ENCODE results near the gene STUB1. TPM values are rescaled to one million over a fixed set of nuclear protein-coding genes. Genes with fewer than 3 reads are reported as not detected.

STUB1 gene
- total and polyA plus RNA-seq, 3 donors from 2014 or later, result 93.3 to 160 (median 126) TPM

GRCh38 chr16:654034-654433 lies 26.2 kb upstream of the STUB1 start:
- no peak overlapping the region for H3K27ac ChIP-seq
- 88 to 89% methylated on average over 12 of the region's 12 CpGs for WGBS, 2 donors
- intact Hi-C loops (cut with DNase I; ENCODE audit: low total_unique reads), result no loop called here
- TF ChIP-seq CTCF (IDR thresholded peaks at IDR 0.05), result no peak
- TF ChIP-seq POLR2A (IDR thresholded peaks at IDR 0.05), result no peak
- peaks cover 7% of the 10 kb centered on the region for H3K4me1 ChIP-seq
- H3K36me3 ChIP-seq (ENCODE audit: low read depth, missing control alignments), result no peaks in the 10 kb centered on the region
- no peaks in the 10 kb centered on the region for H3K27me3 ChIP-seq
- no peaks in the 10 kb centered on the region for H3K9me3 ChIP-seq
- H3K4me3 ChIP-seq, result no peak overlapping the region
- no peak for DNase-seq

GRCh38 chr16:657487-657886 lies 22.7 kb upstream of the STUB1 start:
- no peak for TF ChIP-seq POLR2A (IDR thresholded peaks at IDR 0.05)
- TF ChIP-seq CTCF (IDR thresholded peaks at IDR 0.05), result no peak
- 94 to 95% methylated on average over 15 of the region's 22 CpGs for WGBS, 2 donors
- intact Hi-C loops (cut with DNase I; ENCODE audit: low total_unique reads), result no loop called here

GRCh38 chr16:658679-659571 lies 21.3 kb upstream of the STUB1 start:
- TF ChIP-seq POLR2A (IDR thresholded peaks at IDR 0.05) (no peak), CTCF (IDR thresholded peaks at IDR 0.05) (no peak)
- no peak overlapping the region for H3K4me3 ChIP-seq
- no peaks in the 10 kb centered on the region for H3K27me3 ChIP-seq
- intact Hi-C loops (cut with DNase I; ENCODE audit: low total_unique reads), result no loop called here
- no peaks in the 10 kb centered on the region for H3K9me3 ChIP-seq
- no peaks in the 10 kb centered on the region for H3K36me3 ChIP-seq (ENCODE audit: low read depth, missing control alignments)
- H3K27ac ChIP-seq, result no peak overlapping the region
- no peak for DNase-seq
- peaks cover 12% of the 10 kb centered on the region for H3K4me1 ChIP-seq
- WGBS, 2 donors, result 86 to 88% methylated on average over 17 to 34 of the region's 35 CpGs

More at GRCh38 chr16:657487-657886, 22.7 kb upstream of the STUB1 start:
- no peaks in the 10 kb centered on the region for H3K9me3 ChIP-seq
- H3K4me1 ChIP-seq, result peaks cover 12% of the 10 kb centered on the region
- DNase-seq, result no peak
- no peaks in the 10 kb centered on the region for H3K36me3 ChIP-seq (ENCODE audit: low read depth, missing control alignments)
- no peak overlapping the region for H3K27ac ChIP-seq
- no peaks in the 10 kb centered on the region for H3K27me3 ChIP-seq
- no peak overlapping the region for H3K4me3 ChIP-seq

GRCh38 chr16:659618-660017 lies 20.6 kb upstream of the STUB1 start:
- DNase-seq, result no peak
- no peaks in the 10 kb centered on the region for H3K36me3 ChIP-seq (ENCODE audit: low read depth, missing control alignments)
- H3K27me3 ChIP-seq, result no peaks in the 10 kb centered on the region
- H3K9me3 ChIP-seq, result no peaks in the 10 kb centered on the region
- H3K4me1 ChIP-seq, result peaks cover 12% of the 10 kb centered on the region
- intact Hi-C loops (cut with DNase I; ENCODE audit: low total_unique reads), result loop anchor here (10.0 kb wide), 1 partner anchor 75 kb away; no protein-coding TSS in a partner anchor
- H3K27ac ChIP-seq, result no peak overlapping the region
- 80 to 85% methylated on average over 1 to 20 of the region's 20 CpGs for WGBS, 2 donors
- TF ChIP-seq POLR2A (IDR thresholded peaks at IDR 0.05), result no peak
- TF ChIP-seq CTCF (IDR thresholded peaks at IDR 0.05), result no peak
- H3K4me3 ChIP-seq, result no peak overlapping the region
